SK-N-SH (cell line): Measurements from ENCODE around the gene THSD7B.

Experiments used
- EP300 ChIP-seq, 2 experiments: IDR thresholded peaks; 2 replicates each; pipeline versions ENCODE4 v1.4.0 to v1.6.1; 2012; ENCODE audit warnings: borderline replicate concordance in 1 of 2, low read depth in 1 of 2, low read length in 1 of 2
- EZH2phosphoT487 ChIP-seq: fragments of 200-600 bp; sonication (generic); IDR thresholded peaks from 2 replicates; pipeline ENCODE4 v1.6.1; 2017; ENCODE audit warnings: low read depth, mixed run types, mild to moderate bottlenecking, antibody characterized with exemption, moderate library complexity, borderline replicate concordance
- FOXM1 ChIP-seq: IDR thresholded peaks from 2 replicates; pipeline ENCODE4 v1.4.0; 2012; ENCODE audit warnings: low read depth, mild to moderate bottlenecking
- GABPA ChIP-seq: IDR thresholded peaks from 2 replicates; pipeline ENCODE4 v1.4.0; 2012; ENCODE audit warnings: low read depth, mild to moderate bottlenecking
- JUND ChIP-seq: IDR thresholded peaks from 2 replicates; pipeline ENCODE4 v1.4.0; 2012
- MAX ChIP-seq: IDR thresholded peaks from 2 replicates; pipeline ENCODE4 v1.4.0; 2012; ENCODE audit warnings: low read depth
- MXI1 ChIP-seq: IDR thresholded peaks from 2 replicates; pipeline ENCODE4 v1.6.1; 2012; ENCODE audit warnings: mild to moderate bottlenecking, low read depth, low read length, improper control_type of control experiment
- POLR2AphosphoS5 ChIP-seq: IDR thresholded peaks from 2 replicates; pipeline ENCODE4 v1.6.1; 2012; ENCODE audit warnings: low read depth, low read length
- REST ChIP-seq: IDR thresholded peaks from 2 replicates; pipeline ENCODE4 v1.6.1; 2012; ENCODE audit warnings: mild to moderate bottlenecking, low read depth, low read length, moderate library complexity
- RXRA ChIP-seq: IDR thresholded peaks from 2 replicates; pipeline ENCODE4 v1.4.0; 2012; ENCODE audit warnings: low read depth, mild to moderate bottlenecking, borderline replicate concordance
- SMC3 ChIP-seq: IDR thresholded peaks from 2 replicates; pipeline ENCODE4 v1.6.1; 2012; ENCODE audit warnings: low read depth, low read length, improper control_type of control experiment
- USF2 ChIP-seq: fragments of 150-350 bp; IDR thresholded peaks from 2 replicates; pipeline ENCODE4 v1.6.1; 2017; ENCODE audit warnings: antibody characterized with exemption, low read length, low read depth, borderline replicate concordance
- TF ChIP-seq, protein P1 (sequence below): fragments of 200-600 bp; sonication (generic); IDR thresholded peaks from 2 replicates; pipeline ENCODE4 v1.6.1; 2017; ENCODE audit warnings: antibody characterized with exemption, mild to moderate bottlenecking, moderate library complexity
- TF ChIP-seq, protein P2 (sequence below): fragments of 150-350 bp; IDR thresholded peaks from 2 replicates; pipeline ENCODE4 v1.6.1; 2016; ENCODE audit warnings: mild to moderate bottlenecking, low read depth, low read length

DNA sequence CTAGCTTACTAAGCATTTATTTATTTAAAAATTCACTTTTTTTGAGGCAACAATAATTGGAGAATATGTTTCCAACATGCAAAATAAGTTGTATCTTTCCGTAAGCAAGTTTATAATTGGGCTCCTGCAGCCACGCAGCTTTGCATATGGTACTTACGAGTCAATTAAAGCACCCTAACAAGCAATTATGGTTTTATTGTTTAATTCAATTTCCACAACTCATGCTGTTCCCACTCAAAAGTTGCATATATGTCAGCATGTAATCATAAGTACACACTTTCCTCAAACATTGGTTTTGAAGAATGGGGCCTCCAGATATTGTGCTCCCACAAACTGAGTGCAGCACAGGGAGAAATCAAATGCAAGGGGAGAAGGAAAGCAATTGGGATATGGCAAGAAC, 613.8 kb downstream of the THSD7B start:
- TF ChIP-seq, protein P1, sequence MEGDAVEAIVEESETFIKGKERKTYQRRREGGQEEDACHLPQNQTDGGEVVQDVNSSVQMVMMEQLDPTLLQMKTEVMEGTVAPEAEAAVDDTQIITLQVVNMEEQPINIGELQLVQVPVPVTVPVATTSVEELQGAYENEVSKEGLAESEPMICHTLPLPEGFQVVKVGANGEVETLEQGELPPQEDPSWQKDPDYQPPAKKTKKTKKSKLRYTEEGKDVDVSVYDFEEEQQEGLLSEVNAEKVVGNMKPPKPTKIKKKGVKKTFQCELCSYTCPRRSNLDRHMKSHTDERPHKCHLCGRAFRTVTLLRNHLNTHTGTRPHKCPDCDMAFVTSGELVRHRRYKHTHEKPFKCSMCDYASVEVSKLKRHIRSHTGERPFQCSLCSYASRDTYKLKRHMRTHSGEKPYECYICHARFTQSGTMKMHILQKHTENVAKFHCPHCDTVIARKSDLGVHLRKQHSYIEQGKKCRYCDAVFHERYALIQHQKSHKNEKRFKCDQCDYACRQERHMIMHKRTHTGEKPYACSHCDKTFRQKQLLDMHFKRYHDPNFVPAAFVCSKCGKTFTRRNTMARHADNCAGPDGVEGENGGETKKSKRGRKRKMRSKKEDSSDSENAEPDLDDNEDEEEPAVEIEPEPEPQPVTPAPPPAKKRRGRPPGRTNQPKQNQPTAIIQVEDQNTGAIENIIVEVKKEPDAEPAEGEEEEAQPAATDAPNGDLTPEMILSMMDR: no peak
- TF ChIP-seq MAX (no peak), MXI1 (no peak), SMC3 (no peak), EZH2phosphoT487 (no peak), RXRA (no peak), JUND (no peak), EP300 (IDR thresholded peaks at IDR 0.05; ENCODE audit: borderline replicate concordance in 1 of 2, low read depth in 1 of 2, low read length in 1 of 2) (no peak), GABPA (no peak), POLR2AphosphoS5 (no peak), REST (no peak), FOXM1 (no peak), USF2 (no peak)
- TF ChIP-seq, protein P2, sequence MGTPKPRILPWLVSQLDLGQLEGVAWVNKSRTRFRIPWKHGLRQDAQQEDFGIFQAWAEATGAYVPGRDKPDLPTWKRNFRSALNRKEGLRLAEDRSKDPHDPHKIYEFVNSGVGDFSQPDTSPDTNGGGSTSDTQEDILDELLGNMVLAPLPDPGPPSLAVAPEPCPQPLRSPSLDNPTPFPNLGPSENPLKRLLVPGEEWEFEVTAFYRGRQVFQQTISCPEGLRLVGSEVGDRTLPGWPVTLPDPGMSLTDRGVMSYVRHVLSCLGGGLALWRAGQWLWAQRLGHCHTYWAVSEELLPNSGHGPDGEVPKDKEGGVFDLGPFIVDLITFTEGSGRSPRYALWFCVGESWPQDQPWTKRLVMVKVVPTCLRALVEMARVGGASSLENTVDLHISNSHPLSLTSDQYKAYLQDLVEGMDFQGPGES: no peak
